T-helper 22 cell (primary cell): Measurements from ENCODE around the gene TSPAN15.
A peak's percentile ranks its signal among the peaks of the same experiment; 100 is the strongest.
"Not testable (repeated sequence)": the region's sequence is repeated elsewhere in the genome, so short reads cannot be mapped to it uniquely, and the experiment has no call there.

Experiments
- DNase-seq: peaks from one replicate; pipeline ENCODE4 v3.0.0-alpha.2; 2020; ENCODE audit warnings: low read depth

TSPAN15 gene

GRCh38 chr10:69503001-69503895, 52.0 kb downstream of the TSPAN15 start:
- no peak for DNase-seq

- DNase-seq = no peak
Measured at GRCh38 chr10:69503896-69504265, 52.6 kb downstream of the TSPAN15 start.

- no peak for DNase-seq
Measured at GRCh38 chr10:69504576-69505250, 53.4 kb downstream of the TSPAN15 start.

GRCh38 chr10:69505636-69506318, 54.5 kb downstream of the TSPAN15 start:
- no peak for DNase-seq

GRCh38 chr10:69506487-69506833, 55.2 kb downstream of the TSPAN15 start:
- no peak for DNase-seq

- DNase-seq = peak; percentile 10
Measured at GRCh38 chr10:69506834-69507713, 55.8 kb downstream of the TSPAN15 start.

- DNase-seq = no peak
Measured at GRCh38 chr10:69508738-69509340, 57.6 kb downstream of the TSPAN15 start.

GRCh38 chr10:69512901-69513300, 61.6 kb downstream of the TSPAN15 start:
- no peak for DNase-seq

GRCh38 chr10:69513617-69514016, 62.4 kb downstream of the TSPAN15 start:
- no peak for DNase-seq

- DNase-seq = peak; percentile 45
Measured at GRCh38 chr10:69515699-69516259, 64.5 kb downstream of the TSPAN15 start.

- no peak for DNase-seq
Measured at GRCh38 chr10:69516316-69516715, 65.1 kb downstream of the TSPAN15 start.

- no peak for DNase-seq
Measured at GRCh38 chr10:69516796-69517195, 65.5 kb downstream of the TSPAN15 start.

GRCh38 chr10:69517271-69517848, 66.1 kb downstream of the TSPAN15 start:
- no peak for DNase-seq

GRCh38 chr10:69527961-69528360, 76.7 kb downstream of the TSPAN15 start:
- no peak for DNase-seq

GRCh38 chr10:69533658-69534057, 82.4 kb downstream of the TSPAN15 start:
- DNase-seq = no peak

- DNase-seq = not testable (repeated sequence)
Measured at GRCh38 chr10:69536521-69536920, 85.3 kb downstream of the TSPAN15 start.

GRCh38 chr10:69537449-69537848, 86.2 kb downstream of the TSPAN15 start:
- DNase-seq = no peak

- DNase-seq = no peak
Measured at GRCh38 chr10:69538461-69538860, 87.2 kb downstream of the TSPAN15 start.

- no peak for DNase-seq
Measured at GRCh38 chr10:69541463-69541862, 90.2 kb downstream of the TSPAN15 start.

GRCh38 chr10:69549959-69550358, 98.7 kb downstream of the TSPAN15 start:
- DNase-seq = no peak

- no peak for DNase-seq
Measured at GRCh38 chr10:69552268-69552667, 101.0 kb downstream of the TSPAN15 start.
